Hematopoietic multipotent progenitor cell (in vitro differentiated cells): ENCODE results near the gene EFCAB5. TPM values are rescaled to one million over a fixed set of nuclear protein-coding genes. Genes with fewer than 3 reads are reported as not detected.
"Not testable (repeated sequence)": the region's sequence is repeated elsewhere in the genome, so short reads cannot be mapped to it uniquely, and the experiment has no call there.

Experiments
- DNase-seq, 3 donors: peaks; one replicate each; pipeline ENCODE4 v3.0.0-alpha.2; 2011 to 2015; ENCODE audit warnings: low read depth in 2 of 3, low spot score in 2 of 3
- total RNA-seq: library from RNA; depleted of rRNA; stranded (reverse); fragments of >200 nt; gene quantifications from one replicate; pipeline ENCODE4 v1.2.3, GENCODE V29; 2012

EFCAB5 gene
- total RNA-seq, 1 donor, result 0.27 TPM

GRCh38 chr17:30091771-30092170 lies 150.3 kb downstream of the EFCAB5 start:
- no peak for DNase-seq

GRCh38 chr17:30092886-30093285 lies 151.5 kb downstream of the EFCAB5 start:
- DNase-seq, result no peak

- DNase-seq, result peak; percentile 34 to 67 (median 51)
These were observed 152.2 kb downstream of the EFCAB5 start for GRCh38 chr17:30093463-30094147.

- DNase-seq, result peak in 2 of 3 donors; percentile 43 to 66
These were observed 154.2 kb downstream of the EFCAB5 start for GRCh38 chr17:30095507-30096244.

GRCh38 chr17:30101686-30102390 lies 160.4 kb downstream of the EFCAB5 start:
- DNase-seq, result no peak

- DNase-seq, result no peak
These were observed 162.5 kb downstream of the EFCAB5 start for GRCh38 chr17:30103921-30104320.

GRCh38 chr17:30104575-30105339 lies 163.3 kb downstream of the EFCAB5 start:
- DNase-seq, result peak; percentile 53 to 89 (median 87)

- no peak for DNase-seq
These were observed 171.4 kb downstream of the EFCAB5 start for GRCh38 chr17:30112794-30113193.

- DNase-seq, result peak in 1 of 3 donors; percentile 29
These were observed 171.8 kb downstream of the EFCAB5 start for GRCh38 chr17:30113213-30113612.

GRCh38 chr17:30116345-30116660 lies 174.9 kb downstream of the EFCAB5 start:
- DNase-seq, result no peak

GRCh38 chr17:30116661-30117551 lies 175.5 kb downstream of the EFCAB5 start, which contains the start of gene NSRP1:
Gene NSRP1, plus strand, starts transcription at chr17:30116816. Its CDS starts 28 bp downstream, at chr17:30116844.
- DNase-seq, result peak; percentile 80 to 97 (median 94)

GRCh38 chr17:30117675-30118081 lies 176.2 kb downstream of the EFCAB5 start:
- no peak for DNase-seq

GRCh38 chr17:30118635-30119034 lies 177.2 kb downstream of the EFCAB5 start:
- not testable (repeated sequence) for DNase-seq

- no peak for DNase-seq
These were observed 182.9 kb downstream of the EFCAB5 start for GRCh38 chr17:30124273-30124796.

- DNase-seq, result no peak
These were observed 188.7 kb downstream of the EFCAB5 start for GRCh38 chr17:30130121-30130520.

- no peak for DNase-seq
These were observed 191.2 kb downstream of the EFCAB5 start for GRCh38 chr17:30132615-30133014.

- no peak for DNase-seq
These were observed 191.8 kb downstream of the EFCAB5 start for GRCh38 chr17:30133197-30133596.

- DNase-seq, result no peak
These were observed 193.1 kb downstream of the EFCAB5 start for GRCh38 chr17:30134551-30134950.

- no peak for DNase-seq
These were observed 195.7 kb downstream of the EFCAB5 start for GRCh38 chr17:30137158-30137557.
